OCI-LY7 (cell line): ENCODE results near the gene CACNB1. TPM values are rescaled to one million over a fixed set of nuclear protein-coding genes. Genes with fewer than 3 reads are reported as not detected.

Experiments used
- BruUV-seq: library from RNA; stranded (reverse); fragments of 400-500 nt; replicated peaks from 2 replicates; lab custom pipeline; 2021; lab: Mats Ljungman, UMichigan
- CTCF ChIA-PET: fragments of 300-600 bp; sonication (Branson Sonifier 250); formaldehyde crosslinking; loops from one replicate; lab custom pipeline; 2022; ENCODE audit warnings: antibody characterized with exemption; ENCODE audit not compliant: unreplicated experiment; lab: Charles Lee
- POLR2A ChIA-PET: fragments of 300-600 bp; sonication (Branson Sonifier 250); formaldehyde crosslinking; loops from one replicate; lab custom pipeline; 2022; ENCODE audit warnings: antibody characterized with exemption; lab: Charles Lee
- DNase-seq: peaks from one replicate; pipeline ENCODE4 v3.0.0-alpha.2; 2015; ENCODE audit warnings: low spot score
- H2AFZ ChIP-seq: fragments of 200-600 bp; sonication (generic), shearing (Covaris generic); 2 replicates; pipeline ENCODE4 v1.6.1; 2014; ENCODE audit warnings: mild to moderate bottlenecking, antibody characterized with exemption, low read length, moderate library complexity
- H3K27ac ChIP-seq: fragments of 200-600 bp; sonication (generic); 2 replicates; pipeline ENCODE4 v1.5.1; 2014; ENCODE audit warnings: mixed run types, low read depth, mild to moderate bottlenecking, moderate library complexity, low read length, inconsistent platforms; ENCODE audit not compliant: poor library complexity, severe bottlenecking
- H3K36me3 ChIP-seq: fragments of 200-600 bp; sonication (generic); 2 replicates; pipeline ENCODE4 v1.6.1; 2014; ENCODE audit warnings: mild to moderate bottlenecking, antibody characterized with exemption, low read length, moderate library complexity, mixed read lengths; ENCODE audit not compliant: insufficient read depth
- H3K4me1 ChIP-seq: fragments of 200-600 bp; sonication (generic); 2 replicates; pipeline ENCODE4 v1.5.1; 2014; ENCODE audit warnings: mild to moderate bottlenecking, low read length; ENCODE audit not compliant: insufficient read depth, poor library complexity, severe bottlenecking
- H3K4me2 ChIP-seq: fragments of 200-600 bp; sonication (generic); 2 replicates; pipeline ENCODE4 v1.6.1; 2014; ENCODE audit warnings: mild to moderate bottlenecking, low read length
- H3K4me3 ChIP-seq: fragments of 200-600 bp; sonication (generic); 2 replicates; pipeline ENCODE4 v1.5.1; 2014; ENCODE audit warnings: mild to moderate bottlenecking, low read depth, low read length; ENCODE audit not compliant: poor library complexity, severe bottlenecking
- H3K79me2 ChIP-seq: fragments of 200-600 bp; sonication (generic); 2 replicates; pipeline ENCODE4 v1.6.1; 2016; ENCODE audit warnings: low read depth, mild to moderate bottlenecking, low read length, moderate library complexity, mixed read lengths; ENCODE audit not compliant: insufficient read depth
- H3K9me2 ChIP-seq: fragments of 200-600 bp; sonication (generic); 2 replicates; pipeline ENCODE4 v1.6.1; 2016; ENCODE audit warnings: mild to moderate bottlenecking, low read length, mixed read lengths; ENCODE audit not compliant: insufficient read depth
- H3K9me3 ChIP-seq: fragments of 200-600 bp; sonication (generic); 2 replicates; pipeline ENCODE4 v1.6.1; 2014; ENCODE audit warnings: mild to moderate bottlenecking, mixed run types, low read length, mixed read lengths
- H4K20me1 ChIP-seq: fragments of 200-600 bp; sonication (generic); 2 replicates; pipeline ENCODE4 v1.6.1; 2014; ENCODE audit warnings: mild to moderate bottlenecking, antibody characterized with exemption, low read length, moderate library complexity, mixed read lengths; ENCODE audit not compliant: insufficient read depth
- CTCF ChIP-seq: fragments of 200-600 bp; sonication (generic); conservative IDR thresholded peaks from 2 replicates; pipeline ENCODE4 v1.5.1; 2014; ENCODE audit warnings: mild to moderate bottlenecking, antibody characterized with exemption, low read length, moderate library complexity, mixed read lengths
- EZH2phosphoT487 ChIP-seq: fragments of 200-600 bp; sonication (generic); IDR thresholded peaks from 2 replicates; pipeline ENCODE4 v1.6.1; 2018; ENCODE audit warnings: low read depth, borderline replicate concordance, mild to moderate bottlenecking, mixed run types, antibody characterized with exemption, low read length, moderate library complexity, mixed read lengths
- intact Hi-C: fragments of 100-400 bp; cut with micrococcal nuclease; formaldehyde crosslinking; loops from one replicate; pipeline ENCODE4 v1.10.0; 2022; ENCODE audit not compliant: unreplicated experiment
- total RNA-seq, 2 experiments: library from RNA; depleted of rRNA in 1 of 2; stranded (reverse); fragments of >200 nt in 1 of 2; shearing (Covaris generic) in 1 of 2; gene quantifications; 2 replicates each; pipeline ENCODE4 v1.2.3, GENCODE V29; 2014 to 2022

Gene CACNB1
- total RNA-seq, 2 experiments from 2014 or later = 23.7 to 30.9 TPM

- Histone ChIP-seq H3K9me2 (no peaks in the 10 kb centered on the region), H3K9me3 (no peaks in the 10 kb centered on the region), H3K4me1 (peaks cover 33% of the 10 kb centered on the region), H3K79me2 (peaks cover 13% of the 10 kb centered on the region), H3K4me2 (no peak overlapping the region), H3K27ac (no peak overlapping the region), H3K4me3 (no peak overlapping the region), H3K36me3 (peaks cover 51% of the 10 kb centered on the region), H4K20me1 (no peaks in the 10 kb centered on the region; the same call in 1 of the 2 replicates), H2AFZ (no peak overlapping the region)
- CTCF ChIA-PET = no interaction called here
- intact Hi-C loops = no loop called here
- BruUV-seq = no TSS peak
- POLR2A ChIA-PET = no interaction called here
- DNase-seq = no peak
- no peak for TF ChIP-seq CTCF
- TF ChIP-seq EZH2phosphoT487 = no peak
Measured at GRCh38 chr17:39193346-39193745, 4.1 kb downstream of the CACNB1 start.

- intact Hi-C loops = no loop called here
- no peak for DNase-seq
- BruUV-seq = no TSS peak
- CTCF ChIA-PET = no interaction called here
- H4K20me1 ChIP-seq = no peaks in the 10 kb centered on the region; the same call in 1 of the 2 replicates
- no peak overlapping the region for H3K4me2 ChIP-seq
- no peaks in the 10 kb centered on the region for H3K9me3 ChIP-seq
- H3K79me2 ChIP-seq = peaks cover 13% of the 10 kb centered on the region
- H3K27ac ChIP-seq = no peak overlapping the region
- no peaks in the 10 kb centered on the region for H3K9me2 ChIP-seq
- no peak for TF ChIP-seq CTCF
- TF ChIP-seq EZH2phosphoT487 = no peak
- POLR2A ChIA-PET = no interaction called here
- H3K4me1 ChIP-seq = peaks cover 29% of the 10 kb centered on the region
- no peak overlapping the region for H3K4me3 ChIP-seq
- peaks cover 55% of the 10 kb centered on the region for H3K36me3 ChIP-seq
- no peak overlapping the region for H2AFZ ChIP-seq
Measured at GRCh38 chr17:39192901-39193300, 4.6 kb downstream of the CACNB1 start.

- ChIA-PET POLR2A (interaction anchor here (0.5 to 0.6 kb wide), 2 partner anchors 278 to 696 kb away, joined by 4 to 5 read pairs; no protein-coding TSS in a partner anchor), CTCF (no interaction called here)
- H4K20me1 ChIP-seq = no peaks in the 10 kb centered on the region; the same call in 1 of the 2 replicates
Measured at GRCh38 chr17:39191750-39192510, 5.5 kb downstream of the CACNB1 start.

More at GRCh38 chr17:39191750-39192510, 5.5 kb downstream of the CACNB1 start:
- no peaks in the 10 kb centered on the region for H3K9me3 ChIP-seq
- DNase-seq = no peak
- no peak overlapping the region for H3K4me2 ChIP-seq
- BruUV-seq = no TSS peak
- H3K36me3 ChIP-seq = peaks cover 65% of the 10 kb centered on the region
- no peaks in the 10 kb centered on the region for H3K9me2 ChIP-seq
- H3K27ac ChIP-seq = no peak overlapping the region
- peaks cover 13% of the 10 kb centered on the region for H3K79me2 ChIP-seq
- H3K4me1 ChIP-seq = peaks cover 27% of the 10 kb centered on the region
- no peak for TF ChIP-seq CTCF
- TF ChIP-seq EZH2phosphoT487 = no peak
- no peak overlapping the region for H2AFZ ChIP-seq
- H3K4me3 ChIP-seq = no peak overlapping the region
- intact Hi-C loops = no loop called here
